Tibial nerve (tissue), 4 donors: Measurements from ENCODE around the gene ZGLP1. TPM values are rescaled to one million over a fixed set of nuclear protein-coding genes. Genes with fewer than 3 reads are reported as not detected.

Experiments
- DNase-seq, 2 donors: peaks; one replicate each; pipeline ENCODE4 v3.0.0-alpha.2; 2019; ENCODE audit warnings: low spot score in 2 of 2
- H3K27ac ChIP-seq, 4 donors: fragments of 200-600 bp; sonication (generic) in 3 of 4; one replicate each; pipeline ENCODE4 v1.5.1; 2017 to 2019; ENCODE audit warnings: mild to moderate bottlenecking in 1 of 4
- H3K27me3 ChIP-seq, 2 donors: fragments of 200-600 bp; sonication (generic) in 1 of 2; one replicate each; pipeline versions ENCODE4 v1.5.1 to v1.6.0; 2017 to 2019
- H3K36me3 ChIP-seq, 3 donors: fragments of 200-600 bp; sonication (generic); one replicate each; pipeline ENCODE4 v1.5.1; 2018 to 2019
- H3K4me1 ChIP-seq, 4 donors: fragments of 200-600 bp; sonication (generic) in 3 of 4; one replicate each; pipeline ENCODE4 v1.5.1; 2017 to 2019
- H3K4me3 ChIP-seq, 4 donors: fragments of 200-600 bp; sonication (generic) in 3 of 4; one replicate each; pipeline ENCODE4 v1.5.1; 2017 to 2019; ENCODE audit warnings: mild to moderate bottlenecking in 1 of 4, moderate library complexity in 1 of 4
- H3K9me3 ChIP-seq, 4 donors: fragments of 200-600 bp; sonication (generic) in 3 of 4; one replicate each; pipeline ENCODE4 v1.5.1; 2017 to 2019
- CTCF ChIP-seq, 5 experiments: fragments of 200-600 bp in 3 of 5; fragments of 450-650 bp in 2 of 5; sonication (generic) in 3 of 5; IDR thresholded peaks; one replicate each; pipeline ENCODE4 v1.5.1; 2016 to 2019; ENCODE audit warnings: antibody characterized with exemption in 5 of 5, mild to moderate bottlenecking in 3 of 5, moderate library complexity in 2 of 5
- EP300 ChIP-seq, 2 donors: sonication (generic); formaldehyde crosslinking; IDR thresholded peaks; one replicate each; pipeline ENCODE4 v1.6.1; 2017; ENCODE audit warnings: antibody characterized with exemption in 2 of 2, mild to moderate bottlenecking in 1 of 2
- POLR2A ChIP-seq, 2 donors: fragments of 450-650 bp; IDR thresholded peaks; one replicate each; pipeline ENCODE4 v1.6.1; 2017; ENCODE audit warnings: antibody characterized with exemption in 2 of 2, mild to moderate bottlenecking in 2 of 2, moderate library complexity in 2 of 2
- WGBS, 2 donors: methylation state at CpG; one replicate each; pipeline ENCODE4 v1.1.5; 2018; 5-methylcytosine and 5-hydroxymethylcytosine counted together
- total RNA-seq, 4 donors: library from RNA; depleted of rRNA; stranded (reverse); fragments of >200 nt; gene quantifications; one replicate each; pipeline ENCODE4 v1.1.0, GENCODE V29; 2016

Gene ZGLP1
- total RNA-seq, 4 donors from 2014 or later = 2.9 to 4.5 (median 3.5) TPM

- Histone ChIP-seq H3K4me3 (peak overlapping the region in 3 of 4 donors; percentile 19 to 43 (median 31)), H3K4me1 (peaks cover 0 to 92% (median 56%) of the 10 kb centered on the region in 4 donors), H3K9me3 (no peaks in the 10 kb centered on the region), H3K27ac (no peak overlapping the region), H3K27me3 (peaks cover 3 to 94% of the 10 kb centered on the region in 2 donors), H3K36me3 (peaks cover 0 to under 1% (median 0%) of the 10 kb centered on the region in 3 donors)
- TF ChIP-seq POLR2A (IDR thresholded peaks at IDR 0.05) (no peak), CTCF (IDR thresholded peaks at IDR 0.05) (no peak), EP300 (IDR thresholded peaks at IDR 0.05) (no peak)
- WGBS, 2 donors = 0 to 3% methylated on average over 9 to 47 of the region's 57 CpGs
- DNase-seq = no peak
Observed at GRCh38 chr19:10290876-10291553, 18.6 kb downstream of the ZGLP1 start.

- 1% methylated on average over 30 of the region's 30 CpGs for WGBS, 2 donors
- Histone ChIP-seq H3K27me3 (peaks cover 3 to 88% of the 10 kb centered on the region in 2 donors), H3K27ac (no peak overlapping the region), H3K4me1 (peaks cover 0 to 86% (median 53%) of the 10 kb centered on the region in 4 donors), H3K4me3 (peak overlapping the region in 3 of 4 donors; percentile 19 to 43 (median 31)), H3K9me3 (no peaks in the 10 kb centered on the region), H3K36me3 (peaks cover 0 to 6% (median 0%) of the 10 kb centered on the region in 3 donors)
- DNase-seq = no peak
- TF ChIP-seq POLR2A (IDR thresholded peaks at IDR 0.05) (no peak), EP300 (IDR thresholded peaks at IDR 0.05) (no peak), CTCF (IDR thresholded peaks at IDR 0.05) (no peak)
Observed at GRCh38 chr19:10290357-10290875, 19.2 kb downstream of the ZGLP1 start.

DNA sequence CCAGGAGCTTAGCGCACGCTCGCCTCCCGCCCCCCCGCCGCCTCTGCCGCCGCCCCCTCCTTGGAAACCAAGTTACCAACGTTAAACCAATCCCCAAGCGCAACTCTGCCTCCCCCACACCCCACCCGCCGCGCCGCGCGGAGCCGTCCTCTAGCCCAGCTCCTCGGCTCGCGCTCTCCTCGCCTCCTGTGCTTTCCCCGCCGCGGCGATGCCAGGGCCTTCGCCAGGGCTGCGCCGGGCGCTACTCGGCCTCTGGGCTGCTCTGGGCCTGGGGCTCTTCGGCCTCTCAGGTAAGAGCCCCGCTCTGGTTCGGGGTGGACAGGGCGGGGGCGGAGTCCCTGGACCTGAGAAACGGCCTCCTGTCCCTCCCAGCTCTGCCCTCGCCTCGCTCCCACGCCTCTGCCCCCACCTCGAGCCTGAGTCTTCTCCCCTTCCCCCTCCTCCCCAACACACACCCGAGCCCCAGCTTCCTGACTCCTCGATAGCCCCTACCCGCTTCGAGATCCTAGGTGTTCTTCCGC, 19.7 kb downstream of the ZGLP1 start, which contains the start of gene ICAM5:
TSS of gene ICAM5 (plus strand) at position 117 of the 521 bp plus-strand sequence. CDS start at position 209, 92 bp downstream.
- Histone ChIP-seq H3K27me3 (peaks cover 3 to 83% of the 10 kb centered on the region in 2 donors), H3K4me3 (peak within 1 kb of the TSS in 3 of 4 donors; percentile 19 to 43 (median 31)), H3K9me3 (no peaks in the 10 kb centered on the region), H3K27ac (no peak within 1 kb of the TSS), H3K4me1 (peaks cover 0 to 81% (median 51%) of the 10 kb centered on the region in 4 donors), H3K36me3 (peaks cover 0 to 11% (median 0%) of the 10 kb centered on the region in 3 donors)
- TF ChIP-seq CTCF (IDR thresholded peaks at IDR 0.05) (no peak), POLR2A (IDR thresholded peaks at IDR 0.05) (no peak), EP300 (IDR thresholded peaks at IDR 0.05) (no peak)
- WGBS, 2 donors = 1 to 3% methylated on average over 10 to 12 of the region's 45 CpGs
- DNase-seq = no peak

GRCh38 chr19:10289167-10289835, 20.3 kb downstream of the ZGLP1 start:
- Histone ChIP-seq H3K27me3 (peaks cover 3 to 77% of the 10 kb centered on the region in 2 donors), H3K4me3 (peak overlapping the region in 2 of 4 donors; percentile 16 to 30), H3K27ac (no peak overlapping the region), H3K4me1 (peaks cover 0 to 76% (median 51%) of the 10 kb centered on the region in 4 donors), H3K9me3 (no peaks in the 10 kb centered on the region), H3K36me3 (peaks cover 0 to 17% (median 1%) of the 10 kb centered on the region in 3 donors)
- no peak for DNase-seq
- TF ChIP-seq POLR2A (IDR thresholded peaks at IDR 0.05) = no peak
- TF ChIP-seq CTCF (IDR thresholded peaks at IDR 0.05) = no peak
- no peak for TF ChIP-seq EP300 (IDR thresholded peaks at IDR 0.05)
- WGBS, 2 donors = 1 to 2% methylated on average over 26 to 44 of the region's 50 CpGs
